GM23338 (cell line): ENCODE data around the gene CDH23. TPM values are rescaled to one million over a fixed set of nuclear protein-coding genes. Genes with fewer than 3 reads are reported as not detected.

Experiments
- ATAC-seq: fragments of 200-7000 bp; cut with Tn5 transposase; 3 replicates; pipeline ENCODE4 v1.9.1; 2020
- DNase-seq: peaks from one replicate; pipeline ENCODE4 v3.0.0-alpha.2; 2015; ENCODE audit warnings: low spot score
- H2AFZ ChIP-seq: fragments of 200-600 bp; sonication (generic); 2 replicates; pipeline ENCODE4 v1.8.0; 2016; ENCODE audit warnings: antibody characterized with exemption, mild to moderate bottlenecking, moderate library complexity
- H3F3A ChIP-seq: fragments of 200-600 bp; sonication (generic); replicated peaks from 2 replicates; pipeline ENCODE4 v1.8.0; 2017; ENCODE audit warnings: antibody characterized with exemption, mixed run types, low read depth
- H3K27ac ChIP-seq: fragments of 200-600 bp; sonication (generic); 2 replicates; pipeline ENCODE4 v1.6.1; 2016; ENCODE audit warnings: low read depth
- H3K27me3 ChIP-seq: fragments of 200-600 bp; sonication (generic); 2 replicates; pipeline ENCODE4 v1.8.0; 2016; ENCODE audit warnings: mild to moderate bottlenecking, mixed run types, moderate library complexity; ENCODE audit not compliant: insufficient read depth
- H3K36me3 ChIP-seq: fragments of 200-600 bp; sonication (generic); 2 replicates; pipeline ENCODE4 v1.8.0; 2016; ENCODE audit warnings: mild to moderate bottlenecking; ENCODE audit not compliant: insufficient read depth
- H3K4me1 ChIP-seq: fragments of 200-600 bp; sonication (generic); 2 replicates; pipeline ENCODE4 v1.8.0; 2016; ENCODE audit warnings: mild to moderate bottlenecking, moderate library complexity; ENCODE audit not compliant: insufficient read depth
- H3K4me2 ChIP-seq: fragments of 200-600 bp; sonication (generic); 2 replicates; pipeline ENCODE4 v1.7.1; 2017; ENCODE audit warnings: mixed run types
- H3K4me3 ChIP-seq: fragments of 200-600 bp; sonication (generic); 2 replicates; pipeline ENCODE4 v1.6.1; 2016; ENCODE audit warnings: mixed run types
- H3K79me2 ChIP-seq: fragments of 200-600 bp; sonication (generic); replicated peaks from 2 replicates; pipeline ENCODE4 v1.8.0; 2017; ENCODE audit warnings: mild to moderate bottlenecking; ENCODE audit not compliant: insufficient read depth
- H3K9me2 ChIP-seq: fragments of 200-600 bp; sonication (generic); 2 replicates; pipeline ENCODE4 v1.8.0; 2017; ENCODE audit not compliant: insufficient read depth
- H4K20me1 ChIP-seq: fragments of 200-600 bp; sonication (generic); replicated peaks from 2 replicates; pipeline ENCODE4 v1.8.0; 2017; ENCODE audit warnings: mild to moderate bottlenecking; ENCODE audit not compliant: insufficient read depth
- H3K27ac Mint-ChIP-seq: 2 replicates; pipeline ENCODE4 v1.8.0; 2020; ENCODE audit warnings: inconsistent platforms, mild to moderate bottlenecking, moderate library complexity, mixed read lengths
- H3K27me3 Mint-ChIP-seq: 3 replicates; pipeline ENCODE4 v1.8.0; 2022; ENCODE audit warnings: low read depth, mild to moderate bottlenecking, moderate library complexity, mixed read lengths, inconsistent platforms; ENCODE audit not compliant: insufficient read depth, poor library complexity
- H3K36me3 Mint-ChIP-seq: 3 replicates; pipeline ENCODE4 v1.8.0; 2021; ENCODE audit warnings: low read depth, mild to moderate bottlenecking, inconsistent platforms, moderate library complexity, mixed read lengths
- H3K4me1 Mint-ChIP-seq: 3 replicates; pipeline ENCODE4 v1.8.0; 2020; ENCODE audit warnings: mild to moderate bottlenecking, inconsistent platforms, mixed read lengths
- H3K4me3 Mint-ChIP-seq: 3 replicates; pipeline ENCODE4 v1.8.0; 2021; ENCODE audit warnings: moderate library complexity, mild to moderate bottlenecking, inconsistent platforms, mixed read lengths
- H3K9me3 Mint-ChIP-seq: 3 replicates; pipeline ENCODE4 v1.8.0; 2020; ENCODE audit warnings: moderate library complexity, mild to moderate bottlenecking, inconsistent platforms, mixed read lengths
- CREB1 ChIP-seq: fragments of 250-450 bp; sonication (Bioruptor Pico); IDR thresholded peaks from 2 replicates; pipeline ENCODE4 v1.5.0; 2020; ENCODE audit warnings: low read depth, mild to moderate bottlenecking, moderate library complexity
- EZH2 ChIP-seq: fragments of 200-600 bp; sonication (generic); IDR thresholded peaks from one replicate; pipeline ENCODE4 v1.8.0; 2017; ENCODE audit warnings: antibody characterized with exemption, mild to moderate bottlenecking, low read depth; ENCODE audit not compliant: unreplicated experiment
- EZH2phosphoT487 ChIP-seq: fragments of 200-600 bp; sonication (generic); IDR thresholded peaks from one replicate; pipeline ENCODE4 v1.8.1; 2018; ENCODE audit warnings: antibody characterized with exemption; ENCODE audit not compliant: unreplicated experiment
- NANOG ChIP-seq: IDR thresholded peaks from 2 replicates; pipeline ENCODE4 v1.6.1; 2016; ENCODE audit warnings: antibody characterized with exemption, borderline replicate concordance
- POLR2AphosphoS5 ChIP-seq: IDR thresholded peaks from 2 replicates; pipeline ENCODE4 v1.6.1; 2016; ENCODE audit warnings: antibody characterized with exemption, low read depth
- STAT1 ChIP-seq: IDR thresholded peaks from one replicate; pipeline ENCODE4 v1.6.1; 2016; ENCODE audit warnings: antibody characterized with exemption; ENCODE audit not compliant: unreplicated experiment
- ZNF331 ChIP-seq: fragments of 250-450 bp; sonication (Bioruptor Pico); IDR thresholded peaks from 2 replicates; pipeline ENCODE4 v1.5.0; 2020; ENCODE audit warnings: low read depth, mild to moderate bottlenecking, moderate library complexity
- polyA plus RNA-seq: library from polyadenylated mRNA; unstranded; fragments of >200 nt; fragmentation: Nextera tagmentation; extraction: Ambion mirVana; gene quantifications from 2 replicates; pipeline ENCODE4 v1.2.1, GENCODE V29; 2016
- total RNA-seq: library from RNA; depleted of rRNA; stranded (reverse); fragments of >200 nt; shearing (Covaris generic); gene quantifications from 2 replicates; pipeline ENCODE4 v1.2.3, GENCODE V29; 2014
- TF ChIP-seq, protein P1 (sequence below): IDR thresholded peaks from one replicate; pipeline ENCODE4 v1.6.1; 2018; ENCODE audit warnings: antibody characterized with exemption; ENCODE audit not compliant: unreplicated experiment
- TF ChIP-seq, protein P2 (sequence below), 2 experiments: fragments of 200-600 bp in 1 of 2; sonication (generic) in 1 of 2; conservative IDR thresholded peaks; 2 replicates each; pipeline versions ENCODE4 v1.5.1 to v1.6.1; 2016 to 2017; ENCODE audit warnings: antibody characterized with exemption in 2 of 2, low read depth in 2 of 2, mild to moderate bottlenecking in 2 of 2, moderate library complexity in 1 of 2
- TF ChIP-seq, protein P3 (sequence below): IDR thresholded peaks from 2 replicates; pipeline ENCODE4 v1.6.1; 2016; ENCODE audit warnings: antibody characterized with exemption

CDH23 gene
- total and polyA plus RNA-seq, 2 experiments from 2014 or later, result 0.95 to 4.3 TPM

DNA sequence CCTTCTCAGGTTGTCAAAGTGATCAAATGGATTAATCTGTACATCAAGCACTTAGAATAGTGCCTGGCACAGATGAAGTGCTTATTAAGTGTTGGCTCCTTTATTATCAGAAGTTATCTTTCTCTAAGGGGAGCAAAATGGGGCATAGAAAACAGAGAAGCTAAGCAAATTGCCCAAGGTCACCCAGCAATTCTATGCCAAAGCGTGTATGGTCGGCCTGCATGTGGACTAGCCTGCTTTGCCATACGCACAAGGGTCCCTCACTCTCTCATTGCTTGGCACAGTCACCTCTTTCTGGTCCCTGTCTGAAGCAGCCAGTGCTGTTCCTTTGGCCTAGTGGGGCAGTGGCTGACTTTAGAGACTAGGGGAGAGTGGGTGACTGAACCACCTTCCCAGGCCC, 45.3 kb downstream of the CDH23 start (continued):
- TF ChIP-seq, protein P1, sequence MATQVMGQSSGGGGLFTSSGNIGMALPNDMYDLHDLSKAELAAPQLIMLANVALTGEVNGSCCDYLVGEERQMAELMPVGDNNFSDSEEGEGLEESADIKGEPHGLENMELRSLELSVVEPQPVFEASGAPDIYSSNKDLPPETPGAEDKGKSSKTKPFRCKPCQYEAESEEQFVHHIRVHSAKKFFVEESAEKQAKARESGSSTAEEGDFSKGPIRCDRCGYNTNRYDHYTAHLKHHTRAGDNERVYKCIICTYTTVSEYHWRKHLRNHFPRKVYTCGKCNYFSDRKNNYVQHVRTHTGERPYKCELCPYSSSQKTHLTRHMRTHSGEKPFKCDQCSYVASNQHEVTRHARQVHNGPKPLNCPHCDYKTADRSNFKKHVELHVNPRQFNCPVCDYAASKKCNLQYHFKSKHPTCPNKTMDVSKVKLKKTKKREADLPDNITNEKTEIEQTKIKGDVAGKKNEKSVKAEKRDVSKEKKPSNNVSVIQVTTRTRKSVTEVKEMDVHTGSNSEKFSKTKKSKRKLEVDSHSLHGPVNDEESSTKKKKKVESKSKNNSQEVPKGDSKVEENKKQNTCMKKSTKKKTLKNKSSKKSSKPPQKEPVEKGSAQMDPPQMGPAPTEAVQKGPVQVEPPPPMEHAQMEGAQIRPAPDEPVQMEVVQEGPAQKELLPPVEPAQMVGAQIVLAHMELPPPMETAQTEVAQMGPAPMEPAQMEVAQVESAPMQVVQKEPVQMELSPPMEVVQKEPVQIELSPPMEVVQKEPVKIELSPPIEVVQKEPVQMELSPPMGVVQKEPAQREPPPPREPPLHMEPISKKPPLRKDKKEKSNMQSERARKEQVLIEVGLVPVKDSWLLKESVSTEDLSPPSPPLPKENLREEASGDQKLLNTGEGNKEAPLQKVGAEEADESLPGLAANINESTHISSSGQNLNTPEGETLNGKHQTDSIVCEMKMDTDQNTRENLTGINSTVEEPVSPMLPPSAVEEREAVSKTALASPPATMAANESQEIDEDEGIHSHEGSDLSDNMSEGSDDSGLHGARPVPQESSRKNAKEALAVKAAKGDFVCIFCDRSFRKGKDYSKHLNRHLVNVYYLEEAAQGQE, result no peak

DNA sequence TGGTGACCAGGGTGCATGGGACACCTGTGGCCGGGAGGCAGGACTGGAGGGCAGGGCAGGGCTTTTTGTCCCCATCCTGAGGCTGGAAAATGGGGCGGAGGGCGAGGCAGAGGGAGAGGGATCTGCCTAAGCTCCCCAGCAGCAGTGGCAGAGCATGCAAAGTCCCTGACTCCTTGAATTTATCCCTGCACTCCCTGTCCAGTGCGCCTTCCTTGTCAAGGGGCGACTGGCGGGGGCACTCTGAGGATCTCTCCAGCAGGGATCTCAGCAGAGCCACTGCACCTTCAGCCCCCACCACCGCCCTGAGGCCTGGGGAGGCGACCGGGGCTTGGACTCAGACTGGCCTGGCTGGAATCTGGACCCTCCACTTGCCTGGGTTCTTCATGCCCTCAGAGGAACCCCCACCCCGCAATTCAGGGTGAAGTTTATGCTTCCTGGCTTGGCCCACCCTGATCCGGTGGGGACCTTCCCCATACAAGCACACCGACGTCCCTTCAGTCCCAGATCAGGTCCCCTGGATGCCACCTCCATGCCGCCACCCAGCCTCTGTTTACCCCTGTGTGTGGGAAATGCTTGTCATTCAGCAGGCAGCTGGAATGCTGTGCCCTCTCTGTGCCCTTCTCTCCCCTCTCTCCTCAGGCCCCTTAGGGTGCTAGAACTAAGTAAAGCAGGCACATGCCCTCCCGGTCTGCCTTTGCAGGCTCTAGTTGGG, 46.3 kb downstream of the CDH23 start:
- H3K79me2 ChIP-seq, result no peaks in the 10 kb centered on the region
- no peak overlapping the region for H2AFZ ChIP-seq
- no peak for ATAC-seq
- DNase-seq, result no peak
- H3K36me3 Mint-ChIP-seq, result no peaks in the 10 kb centered on the region
- H3K27me3 ChIP-seq, result no peaks in the 10 kb centered on the region
- H3F3A ChIP-seq, result no peaks in the 10 kb centered on the region
- H3K9me2 ChIP-seq, result no peaks in the 10 kb centered on the region
- H3K36me3 ChIP-seq, result no peaks in the 10 kb centered on the region
- H3K4me2 ChIP-seq, result no peak overlapping the region
- peaks cover 12% of the 10 kb centered on the region for H3K27me3 Mint-ChIP-seq
- peaks cover 15% of the 10 kb centered on the region for H3K4me1 Mint-ChIP-seq
- no peak overlapping the region for H3K27ac ChIP-seq
- no peak overlapping the region for H3K27ac Mint-ChIP-seq
- peaks cover 4% of the 10 kb centered on the region; the same call in 1 of the 2 replicates for H3K4me1 ChIP-seq
- H4K20me1 ChIP-seq, result no peaks in the 10 kb centered on the region
- H3K4me3 ChIP-seq, result no peak overlapping the region
- no peak overlapping the region for H3K4me3 Mint-ChIP-seq
- H3K9me3 Mint-ChIP-seq, result no peaks in the 10 kb centered on the region
- TF ChIP-seq EZH2phosphoT487 (no peak), ZNF331 (CRISPR knock-in tag) (no peak), CREB1 (CRISPR knock-in tag) (no peak), STAT1 (no peak), NANOG (no peak), EZH2 (no peak), POLR2AphosphoS5 (no peak)
- TF ChIP-seq, protein P2, sequence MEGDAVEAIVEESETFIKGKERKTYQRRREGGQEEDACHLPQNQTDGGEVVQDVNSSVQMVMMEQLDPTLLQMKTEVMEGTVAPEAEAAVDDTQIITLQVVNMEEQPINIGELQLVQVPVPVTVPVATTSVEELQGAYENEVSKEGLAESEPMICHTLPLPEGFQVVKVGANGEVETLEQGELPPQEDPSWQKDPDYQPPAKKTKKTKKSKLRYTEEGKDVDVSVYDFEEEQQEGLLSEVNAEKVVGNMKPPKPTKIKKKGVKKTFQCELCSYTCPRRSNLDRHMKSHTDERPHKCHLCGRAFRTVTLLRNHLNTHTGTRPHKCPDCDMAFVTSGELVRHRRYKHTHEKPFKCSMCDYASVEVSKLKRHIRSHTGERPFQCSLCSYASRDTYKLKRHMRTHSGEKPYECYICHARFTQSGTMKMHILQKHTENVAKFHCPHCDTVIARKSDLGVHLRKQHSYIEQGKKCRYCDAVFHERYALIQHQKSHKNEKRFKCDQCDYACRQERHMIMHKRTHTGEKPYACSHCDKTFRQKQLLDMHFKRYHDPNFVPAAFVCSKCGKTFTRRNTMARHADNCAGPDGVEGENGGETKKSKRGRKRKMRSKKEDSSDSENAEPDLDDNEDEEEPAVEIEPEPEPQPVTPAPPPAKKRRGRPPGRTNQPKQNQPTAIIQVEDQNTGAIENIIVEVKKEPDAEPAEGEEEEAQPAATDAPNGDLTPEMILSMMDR (conservative IDR thresholded peaks at IDR 0.05; ENCODE audit: low read depth in 2 of 2), result no peak
- TF ChIP-seq, protein P1, result no peak
- TF ChIP-seq, protein P3, sequence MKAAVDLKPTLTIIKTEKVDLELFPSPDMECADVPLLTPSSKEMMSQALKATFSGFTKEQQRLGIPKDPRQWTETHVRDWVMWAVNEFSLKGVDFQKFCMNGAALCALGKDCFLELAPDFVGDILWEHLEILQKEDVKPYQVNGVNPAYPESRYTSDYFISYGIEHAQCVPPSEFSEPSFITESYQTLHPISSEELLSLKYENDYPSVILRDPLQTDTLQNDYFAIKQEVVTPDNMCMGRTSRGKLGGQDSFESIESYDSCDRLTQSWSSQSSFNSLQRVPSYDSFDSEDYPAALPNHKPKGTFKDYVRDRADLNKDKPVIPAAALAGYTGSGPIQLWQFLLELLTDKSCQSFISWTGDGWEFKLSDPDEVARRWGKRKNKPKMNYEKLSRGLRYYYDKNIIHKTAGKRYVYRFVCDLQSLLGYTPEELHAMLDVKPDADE, result no peak
